Skeletal muscle tissue (tissue), 4 donors: ENCODE data around the gene MRPL10. TPM values are rescaled to one million over a fixed set of nuclear protein-coding genes. Genes with fewer than 3 reads are reported as not detected.

Experiments
- H3K27ac ChIP-seq: one replicate; pipeline ENCODE4 v1.7.0; 2013; ENCODE audit warnings: mild to moderate bottlenecking, low read depth, low read length, inconsistent platforms
- H3K27me3 ChIP-seq, 3 donors: one replicate each; pipeline ENCODE4 v1.7.0; 2013; ENCODE audit warnings: low read length in 3 of 3; ENCODE audit not compliant: control insufficient read depth in 3 of 3, insufficient read depth in 3 of 3
- H3K36me3 ChIP-seq, 3 donors: one replicate each; pipeline ENCODE4 v1.7.0; 2013; ENCODE audit warnings: low read length in 3 of 3; ENCODE audit not compliant: control insufficient read depth in 3 of 3, insufficient read depth in 3 of 3
- H3K4me1 ChIP-seq, 3 donors: one replicate each; pipeline ENCODE4 v1.7.0; 2013; ENCODE audit warnings: low read length in 3 of 3, mild to moderate bottlenecking in 3 of 3; ENCODE audit not compliant: control insufficient read depth in 3 of 3, insufficient read depth in 3 of 3
- H3K4me3 ChIP-seq, 3 donors: one replicate each; pipeline ENCODE4 v1.7.0; 2013; ENCODE audit warnings: low read length in 3 of 3
- H3K9ac ChIP-seq, 3 donors: one replicate each; pipeline ENCODE4 v1.7.0; 2013; ENCODE audit warnings: low read length in 3 of 3, mild to moderate bottlenecking in 3 of 3, moderate library complexity in 2 of 3, low read depth in 1 of 3
- H3K9me3 ChIP-seq, 3 donors: one replicate each; pipeline ENCODE4 v1.7.0; 2013; ENCODE audit warnings: low read length in 3 of 3; ENCODE audit not compliant: control insufficient read depth in 3 of 3
- total RNA-seq: library from RNA; depleted of rRNA; stranded (reverse); fragments of >200 nt; gene quantifications from one replicate; pipeline ENCODE4 v1.2.3, GENCODE V29; 2014
- donor health status: Osteomylitis.

MRPL10 gene
- total RNA-seq = 19.8 TPM

- Histone ChIP-seq H3K36me3 (peaks cover 21 to 28% (median 28%) of the 10 kb centered on the region in 3 donors), H3K27me3 (no peaks in the 10 kb centered on the region), H3K4me1 (peaks cover 20 to 31% (median 22%) of the 10 kb centered on the region in 3 donors), H3K27ac (peak within 1 kb of the TSS; percentile 63), H3K4me3 (peak within 1 kb of the TSS; percentile 88 to 100 (median 98)), H3K9ac (peak within 1 kb of the TSS; percentile 77 to 95 (median 83)), H3K9me3 (no peaks in the 10 kb centered on the region)
Observed at GRCh38 chr17:47831003-47831933, at the start of gene MRPL10, which contains the start of gene LRRC46. MRPL10 (minus strand) TSS chr17:47831541; CDS start chr17:47831511, 30 bp downstream. LRRC46 (plus strand) TSS chr17:47831670; CDS start chr17:47831990, 320 bp downstream.

- Histone ChIP-seq H3K27ac (no peak overlapping the region), H3K4me1 (peaks cover 2 to 14% (median 12%) of the 10 kb centered on the region in 3 donors), H3K9me3 (no peaks in the 10 kb centered on the region), H3K36me3 (no peaks in the 10 kb centered on the region), H3K4me3 (no peak overlapping the region), H3K9ac (no peak overlapping the region), H3K27me3 (peaks cover 17 to 41% (median 27%) of the 10 kb centered on the region in 3 donors)
Observed at GRCh38 chr17:47879776-47880454, 48.6 kb upstream of the MRPL10 start.

- no peaks in the 10 kb centered on the region for H3K36me3 ChIP-seq
- H3K4me3 ChIP-seq = no peak overlapping the region
- H3K9ac ChIP-seq = no peak overlapping the region
- H3K27me3 ChIP-seq = peaks cover 22 to 48% (median 34%) of the 10 kb centered on the region in 3 donors
- peaks cover 2 to 14% (median 12%) of the 10 kb centered on the region in 3 donors for H3K4me1 ChIP-seq
- H3K27ac ChIP-seq = no peak overlapping the region
- H3K9me3 ChIP-seq = no peaks in the 10 kb centered on the region
Observed at GRCh38 chr17:47879028-47879585, 47.8 kb upstream of the MRPL10 start.

DNA sequence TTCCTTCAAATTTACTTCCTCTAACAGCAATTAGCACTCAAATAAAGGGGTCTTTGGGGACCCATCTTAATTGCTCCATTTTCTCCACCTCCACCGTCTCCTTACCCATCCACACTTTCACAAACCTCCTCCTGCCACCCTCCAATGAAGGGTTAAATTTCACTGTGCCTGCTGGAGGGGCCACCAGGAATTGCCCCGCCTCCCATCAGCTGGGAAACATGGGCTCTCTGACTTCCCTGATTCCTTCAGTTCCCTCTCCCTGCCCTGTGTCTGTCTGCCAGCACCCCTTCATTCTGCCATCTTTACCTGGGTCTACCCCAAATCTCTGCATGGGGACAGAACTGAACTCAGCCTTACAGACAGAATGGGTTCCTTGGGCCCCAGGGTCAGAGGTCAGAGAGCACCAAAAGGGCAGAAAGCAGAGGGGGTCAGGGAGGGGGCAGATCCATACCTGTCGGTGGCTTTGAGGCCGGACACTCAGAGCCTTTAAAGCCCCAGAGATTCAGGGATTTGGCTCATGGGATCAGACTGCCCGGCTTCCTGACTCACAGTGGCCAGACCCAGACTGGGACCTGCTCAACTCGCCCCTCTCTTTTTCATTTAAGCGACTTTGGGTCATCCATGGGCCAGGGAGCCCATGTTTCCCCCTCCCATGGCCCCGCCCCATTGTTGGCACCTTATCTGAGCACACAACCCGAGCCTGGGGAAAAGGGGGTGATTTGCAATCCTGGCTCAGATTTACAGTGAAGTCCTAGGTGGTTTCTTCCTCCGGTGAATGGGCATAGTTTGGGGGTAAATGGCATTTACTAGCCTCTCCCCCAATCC, 47.1 kb upstream of the MRPL10 start:
- Histone ChIP-seq H3K27me3 (peaks cover 25 to 43% (median 34%) of the 10 kb centered on the region in 3 donors), H3K27ac (no peak overlapping the region), H3K9ac (no peak overlapping the region)

DNA sequence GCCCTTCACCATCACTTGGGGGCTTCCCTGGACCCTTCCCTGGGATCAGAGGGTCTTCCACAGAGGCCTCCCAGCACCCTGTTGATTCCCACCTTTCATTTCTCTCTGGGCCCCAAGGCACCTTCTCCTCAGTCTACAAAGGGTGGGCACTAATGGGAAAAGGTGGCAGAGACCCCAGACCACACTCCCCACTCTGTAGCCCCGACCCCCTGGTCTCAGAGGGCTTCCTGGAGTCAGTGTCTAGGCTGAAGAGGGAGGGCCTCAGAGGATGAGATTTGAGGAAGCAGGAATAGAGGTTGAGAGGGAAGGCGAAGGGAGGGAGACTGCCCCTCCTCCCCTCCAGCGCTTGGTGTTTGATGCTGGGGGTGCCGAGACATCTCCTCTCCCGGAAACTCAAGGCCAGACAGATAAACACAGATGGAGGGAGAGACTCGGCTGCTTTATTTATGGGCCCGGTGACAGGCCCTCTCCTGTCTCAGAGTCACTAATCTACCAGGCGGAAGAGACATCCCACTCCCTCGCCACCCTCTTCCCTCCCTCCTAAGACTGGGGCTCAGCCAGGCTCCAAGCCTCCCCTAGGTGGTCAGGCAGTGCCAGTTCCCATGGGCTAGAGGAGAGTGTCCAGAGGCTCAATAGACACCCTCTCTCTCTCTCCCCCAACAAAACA, 46.2 kb upstream of the MRPL10 start:
- no peaks in the 10 kb centered on the region for H3K36me3 ChIP-seq
- H3K9ac ChIP-seq = no peak overlapping the region
- H3K4me1 ChIP-seq = peaks cover 2 to 5% (median 4%) of the 10 kb centered on the region in 3 donors
- H3K27ac ChIP-seq = no peak overlapping the region
- H3K27me3 ChIP-seq = peaks cover 34 to 44% (median 43%) of the 10 kb centered on the region in 3 donors
- no peak overlapping the region for H3K4me3 ChIP-seq
- no peaks in the 10 kb centered on the region for H3K9me3 ChIP-seq

More for the DNA sequence above, 47.1 kb upstream of the MRPL10 start:
- Histone ChIP-seq H3K9me3 (no peaks in the 10 kb centered on the region), H3K36me3 (no peaks in the 10 kb centered on the region), H3K4me3 (no peak overlapping the region), H3K4me1 (peaks cover 2 to 14% (median 12%) of the 10 kb centered on the region in 3 donors)

- no peak overlapping the region for H3K4me3 ChIP-seq
- H3K27me3 ChIP-seq = peaks cover 46 to 61% (median 58%) of the 10 kb centered on the region in 3 donors
- H3K9ac ChIP-seq = no peak overlapping the region
- no peaks in the 10 kb centered on the region for H3K36me3 ChIP-seq
- H3K27ac ChIP-seq = no peak overlapping the region
- H3K9me3 ChIP-seq = no peaks in the 10 kb centered on the region
- H3K4me1 ChIP-seq = peaks cover 0 to 2% (median 0%) of the 10 kb centered on the region in 3 donors
Observed at GRCh38 chr17:47875011-47875985, 44.0 kb upstream of the MRPL10 start.

GRCh38 chr17:47873200-47874090, 42.1 kb upstream of the MRPL10 start:
- peaks cover 0 to 2% (median 0%) of the 10 kb centered on the region in 3 donors for H3K4me1 ChIP-seq
- no peak overlapping the region for H3K4me3 ChIP-seq
- H3K9ac ChIP-seq = no peak overlapping the region
- H3K36me3 ChIP-seq = no peaks in the 10 kb centered on the region
- H3K27ac ChIP-seq = no peak overlapping the region
- H3K27me3 ChIP-seq = peaks cover 57 to 71% (median 66%) of the 10 kb centered on the region in 3 donors
- no peaks in the 10 kb centered on the region for H3K9me3 ChIP-seq
